Cerebellar nuclear complex (tissue), 1 donor: ENCODE results near the gene EGLN3.

Experiments
- DNase-seq, 2 experiments: peaks; one replicate each; lab custom pipeline; 2025; lab: John Stamatoyannopoulos, UW

The EGLN3 gene

DNA sequence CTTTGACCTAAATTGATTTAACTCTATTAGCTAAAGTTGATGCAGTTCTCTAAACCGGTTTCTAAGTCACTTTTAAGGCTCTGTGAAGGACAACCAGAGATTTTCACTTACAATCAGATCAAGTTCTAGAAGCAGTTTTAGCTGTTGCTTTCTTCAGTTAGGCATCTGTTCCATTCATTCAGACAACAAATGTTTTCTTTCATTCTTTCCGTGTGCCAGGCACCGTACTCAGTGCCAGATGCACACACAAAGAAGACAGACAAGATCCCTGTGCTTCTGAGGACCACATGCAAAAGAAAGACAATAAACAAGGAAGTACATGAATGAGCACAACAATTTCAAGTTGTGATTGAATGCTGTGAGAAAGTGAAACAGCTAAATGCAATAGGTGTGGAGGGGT is 11.1 kb upstream of the EGLN3 start:
- no peak for DNase-seq

DNA sequence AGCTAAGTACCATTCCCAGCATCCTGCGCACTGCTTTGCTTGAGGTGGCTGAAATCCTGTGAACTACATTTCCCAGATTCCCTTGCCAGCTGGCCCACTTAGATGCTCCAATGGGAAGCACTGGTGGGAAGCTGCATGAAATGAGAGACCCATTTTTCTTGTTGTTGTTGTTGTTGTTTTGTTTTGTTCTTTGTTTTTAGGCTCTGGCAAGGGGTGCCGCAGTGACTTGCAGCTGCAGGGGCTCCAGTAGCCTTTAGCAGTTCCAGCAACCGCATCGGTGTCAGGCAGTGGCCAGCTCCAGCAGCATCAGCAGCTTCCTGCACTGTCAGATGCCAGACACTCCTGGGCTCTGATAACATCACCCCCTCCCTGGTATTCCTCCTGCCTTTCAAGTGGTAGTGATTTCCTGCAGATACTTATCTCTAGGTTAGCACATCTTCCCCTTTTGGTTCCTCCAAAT is 8.8 kb upstream of the EGLN3 start:
- no peak for DNase-seq

DNA sequence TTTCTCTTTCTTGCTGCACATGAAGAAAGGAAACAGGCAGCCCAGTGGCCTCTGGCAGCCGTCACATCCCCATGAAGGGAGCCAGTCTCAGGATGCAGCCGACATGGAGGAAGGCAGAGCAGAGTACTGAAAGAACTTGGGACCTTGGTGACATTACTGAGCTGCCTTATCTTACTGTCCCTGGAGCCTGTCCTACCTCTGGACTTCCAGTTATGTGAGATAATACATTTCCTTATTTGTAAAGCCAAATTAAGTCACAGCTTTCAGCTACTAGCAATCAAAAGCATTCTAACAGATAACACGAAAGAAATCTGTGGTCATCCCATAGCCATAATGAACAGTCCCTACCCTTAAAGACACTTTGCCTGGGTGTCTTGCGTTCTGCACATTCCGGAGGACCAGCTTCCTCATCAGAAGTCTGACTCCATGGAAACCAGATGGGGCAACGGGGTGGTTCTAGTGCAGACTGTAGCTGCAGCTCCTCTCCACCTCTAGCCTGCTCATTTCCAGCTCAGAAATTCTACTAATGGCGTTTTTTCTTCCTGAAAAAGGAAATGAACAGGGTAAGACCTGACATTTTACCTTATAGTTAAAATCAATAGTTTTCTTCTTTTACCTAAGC is 7.8 kb upstream of the EGLN3 start:
- DNase-seq, result no peak

DNA sequence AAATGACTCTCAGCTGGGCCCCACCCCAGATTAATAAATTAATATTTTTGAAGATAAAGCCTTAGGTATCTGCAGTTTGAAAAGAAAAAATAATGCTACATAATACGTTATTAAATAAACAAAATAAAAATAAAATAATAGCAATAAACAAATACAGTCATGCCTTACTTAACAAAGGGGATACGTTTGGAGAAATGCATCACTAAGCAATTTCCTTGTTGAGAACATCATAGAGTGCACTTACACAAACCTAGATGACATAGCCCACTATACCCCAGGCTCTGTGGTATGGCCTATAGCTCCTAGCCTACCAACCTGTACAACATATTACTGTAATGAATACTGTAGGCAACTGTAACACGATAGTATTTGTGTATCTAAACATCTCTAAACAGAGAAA is 7.1 kb upstream of the EGLN3 start:
- no peak for DNase-seq

DNA sequence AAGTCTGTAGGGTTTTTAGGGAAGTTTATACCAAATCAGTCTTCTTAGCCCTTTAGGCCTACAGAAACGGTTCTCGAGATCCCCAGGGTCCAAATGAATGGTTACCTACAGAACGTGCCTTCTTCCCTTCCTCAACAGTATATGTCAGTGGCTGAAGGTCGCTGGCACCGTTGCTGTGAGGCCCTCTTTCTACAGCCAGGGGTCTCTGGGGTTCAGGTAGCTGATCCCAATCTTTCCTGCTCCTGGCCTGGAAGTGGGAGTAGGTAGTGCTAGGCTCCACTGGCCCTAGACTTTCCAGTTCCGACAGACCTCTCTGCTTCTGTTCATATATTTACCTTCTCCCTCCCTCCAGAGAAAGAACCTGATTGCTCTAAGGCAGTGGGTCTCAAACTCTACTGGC is 6.4 kb upstream of the EGLN3 start:
- DNase-seq, result no peak

DNA sequence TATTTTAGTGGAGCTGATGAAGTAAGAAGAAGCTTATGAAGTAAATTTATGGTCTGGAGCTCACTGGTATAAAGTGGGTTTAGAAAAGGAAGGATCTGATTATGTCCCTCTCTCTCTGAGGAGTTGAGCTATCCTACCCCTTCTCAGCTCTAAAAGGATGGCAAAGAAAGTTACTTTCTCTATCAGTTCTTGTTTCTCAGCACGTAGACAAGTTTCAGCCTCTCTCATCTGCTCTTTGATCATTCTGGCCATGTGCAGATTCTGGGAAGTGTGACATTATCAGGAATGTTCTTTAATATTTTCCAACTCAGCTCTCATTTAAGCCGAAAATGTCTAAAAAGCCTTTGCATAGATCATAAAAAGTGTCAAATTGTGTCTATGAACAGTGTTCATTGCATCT is 5.8 kb upstream of the EGLN3 start:
- DNase-seq, result no peak

DNA sequence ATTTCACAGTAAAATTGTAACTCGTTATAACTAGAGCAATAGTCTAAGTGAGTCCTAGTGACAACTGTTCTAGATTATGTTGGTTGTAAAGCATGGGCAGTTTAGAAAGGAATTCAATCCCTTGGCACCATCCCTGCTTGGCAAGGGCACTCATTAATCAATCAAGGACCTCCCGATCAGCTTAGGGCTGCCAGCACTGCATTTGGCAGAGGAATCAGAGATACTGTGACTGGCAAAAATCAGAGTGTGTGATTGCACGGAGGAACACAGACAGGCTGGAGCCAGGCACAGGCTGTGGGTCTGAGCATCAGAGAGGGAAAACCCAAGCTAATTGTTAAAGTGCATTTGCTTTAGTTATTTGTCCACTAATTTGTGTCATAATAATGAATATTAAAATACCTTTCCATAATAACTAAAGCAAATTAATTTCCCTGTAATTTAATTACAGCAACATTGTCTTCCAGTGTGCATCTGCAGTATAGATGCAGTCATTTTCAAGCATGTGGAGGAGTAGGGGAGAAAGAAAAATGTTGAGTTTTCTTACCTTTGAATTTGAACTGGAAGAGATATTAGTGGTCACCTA is 3.2 kb upstream of the EGLN3 start:
- no peak for DNase-seq

DNA sequence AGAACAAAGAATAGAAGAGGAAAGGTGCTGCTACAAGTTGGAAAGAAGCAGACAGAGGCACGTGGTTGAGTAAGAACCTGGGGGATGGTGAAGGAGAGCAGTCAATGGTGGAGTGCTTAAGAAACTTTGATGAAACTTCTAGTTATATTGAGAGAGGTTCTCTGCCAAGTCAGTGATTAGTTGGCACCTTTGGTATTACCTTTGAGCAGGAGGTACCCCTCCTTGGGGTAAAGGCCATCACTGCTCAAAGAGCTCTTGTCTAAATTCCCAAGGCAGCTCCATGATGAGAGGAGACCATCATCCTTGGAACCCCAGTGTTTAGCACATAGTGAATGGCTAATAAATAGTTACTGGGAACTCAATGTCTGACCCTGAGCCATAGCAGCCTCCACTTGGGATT is 1.7 kb upstream of the EGLN3 start:
- no peak for DNase-seq

DNA sequence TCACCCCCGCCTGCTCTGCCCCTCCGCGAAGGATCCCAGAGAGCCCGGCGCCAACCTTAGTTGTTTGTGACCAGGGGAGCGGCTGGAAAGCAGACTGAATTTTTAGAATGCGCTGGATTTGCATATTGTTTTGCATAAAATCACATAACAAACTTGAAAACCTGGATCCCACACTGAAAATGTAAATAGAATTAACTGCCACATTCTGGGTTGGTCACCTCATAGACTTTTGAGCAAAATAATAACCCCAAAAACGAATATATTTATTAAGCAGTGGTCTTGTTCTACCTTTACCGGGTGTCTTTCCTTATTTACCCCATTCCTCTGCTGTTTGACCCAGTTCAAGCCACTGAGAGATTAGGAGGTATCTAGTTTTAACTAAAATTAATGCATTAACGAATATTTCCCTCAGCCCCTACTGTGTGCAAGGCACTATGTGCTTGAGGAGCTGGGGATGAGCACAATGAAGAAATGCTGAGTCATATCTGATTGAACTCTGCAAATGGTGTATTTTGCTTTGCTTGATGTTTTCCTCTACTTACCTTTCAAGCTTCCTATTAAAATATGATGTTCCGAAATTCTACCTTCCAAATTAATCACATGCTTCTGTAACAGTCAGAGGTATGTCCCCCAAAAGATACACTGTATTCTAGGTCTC is 438 bp upstream of the EGLN3 start:
- DNase-seq, result no peak

DNA sequence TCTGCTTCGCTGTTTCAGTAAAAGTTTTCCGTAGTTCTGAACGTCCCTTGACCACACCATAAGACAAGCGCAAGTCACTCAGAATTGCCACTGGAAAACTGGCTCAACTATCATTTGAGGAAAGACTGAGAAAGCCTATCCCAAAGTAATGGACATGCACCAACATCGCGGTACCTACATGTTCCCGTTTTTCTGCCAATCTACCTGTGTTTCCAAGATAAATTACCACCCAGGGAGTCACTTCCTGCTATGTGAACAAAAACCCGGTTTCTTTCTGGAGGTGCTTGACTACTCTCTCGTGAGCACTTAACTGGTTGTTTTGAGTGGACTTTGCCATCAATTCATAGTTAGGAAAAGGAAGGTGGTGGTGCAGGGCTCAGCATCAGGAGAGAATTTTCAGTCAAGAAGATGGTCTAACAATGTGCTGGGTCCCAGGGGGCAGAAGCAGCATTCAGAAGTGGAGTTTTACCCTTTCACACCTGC is 1.4 kb downstream of the EGLN3 start:
- DNase-seq, result no peak

DNA sequence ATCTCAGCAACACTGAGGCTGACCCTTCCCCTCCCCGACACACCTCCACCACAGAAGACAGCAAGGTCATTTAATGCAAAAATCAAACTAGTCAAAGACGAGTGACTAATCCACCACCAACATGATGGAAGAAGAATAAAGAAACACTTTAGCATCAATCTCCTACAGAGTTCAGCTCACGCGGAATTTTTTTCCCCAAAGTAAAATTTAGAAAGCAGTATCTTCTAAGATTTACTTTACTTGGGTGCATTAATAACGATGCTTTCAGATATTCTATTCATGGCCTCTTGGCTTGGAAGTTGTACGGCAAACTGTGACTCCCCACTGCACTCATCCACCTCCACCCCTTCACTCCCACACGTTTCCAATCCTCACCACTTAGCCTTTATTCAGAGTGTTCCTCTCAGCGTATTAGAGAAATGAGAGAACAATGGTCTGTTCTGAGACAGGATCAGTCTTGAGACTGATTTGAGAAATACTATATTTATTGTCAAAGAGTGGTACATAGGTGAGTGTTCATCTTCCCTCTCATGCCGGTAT is 1.9 kb downstream of the EGLN3 start:
- DNase-seq, result no peak

DNA sequence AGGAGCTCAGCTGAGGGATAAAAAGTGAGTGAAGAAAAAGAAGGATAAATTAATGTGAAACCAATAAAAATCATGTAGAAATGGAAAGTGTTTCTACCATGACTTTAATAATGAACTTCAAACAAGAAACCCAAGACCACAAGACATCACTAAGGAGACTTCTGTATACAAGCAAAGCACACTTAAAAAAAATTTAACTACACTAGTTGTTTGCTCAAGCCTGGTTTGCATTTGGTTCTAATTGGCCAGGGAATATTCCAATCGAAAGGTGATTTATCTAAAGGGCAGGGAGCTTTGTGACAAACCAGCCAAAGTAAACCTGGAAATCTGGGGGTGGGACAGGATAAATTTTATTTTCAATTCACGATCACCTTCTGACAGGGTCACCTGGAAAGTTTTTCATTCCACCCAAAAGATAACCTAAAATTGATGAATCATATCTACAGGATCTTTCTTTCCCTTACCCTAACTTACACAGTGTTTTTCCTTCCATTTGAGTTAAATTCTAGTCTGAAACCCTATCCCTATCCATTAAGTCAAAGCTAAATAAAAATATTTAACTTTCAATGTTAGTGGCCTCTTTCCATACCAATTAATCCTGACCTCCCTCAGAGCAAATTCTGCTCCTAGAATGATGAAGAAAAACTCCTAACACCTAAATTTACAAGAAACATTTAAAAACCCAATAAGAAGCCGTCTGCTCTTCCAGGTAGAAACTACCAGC is 2.6 kb downstream of the EGLN3 start:
- DNase-seq, result no peak

DNA sequence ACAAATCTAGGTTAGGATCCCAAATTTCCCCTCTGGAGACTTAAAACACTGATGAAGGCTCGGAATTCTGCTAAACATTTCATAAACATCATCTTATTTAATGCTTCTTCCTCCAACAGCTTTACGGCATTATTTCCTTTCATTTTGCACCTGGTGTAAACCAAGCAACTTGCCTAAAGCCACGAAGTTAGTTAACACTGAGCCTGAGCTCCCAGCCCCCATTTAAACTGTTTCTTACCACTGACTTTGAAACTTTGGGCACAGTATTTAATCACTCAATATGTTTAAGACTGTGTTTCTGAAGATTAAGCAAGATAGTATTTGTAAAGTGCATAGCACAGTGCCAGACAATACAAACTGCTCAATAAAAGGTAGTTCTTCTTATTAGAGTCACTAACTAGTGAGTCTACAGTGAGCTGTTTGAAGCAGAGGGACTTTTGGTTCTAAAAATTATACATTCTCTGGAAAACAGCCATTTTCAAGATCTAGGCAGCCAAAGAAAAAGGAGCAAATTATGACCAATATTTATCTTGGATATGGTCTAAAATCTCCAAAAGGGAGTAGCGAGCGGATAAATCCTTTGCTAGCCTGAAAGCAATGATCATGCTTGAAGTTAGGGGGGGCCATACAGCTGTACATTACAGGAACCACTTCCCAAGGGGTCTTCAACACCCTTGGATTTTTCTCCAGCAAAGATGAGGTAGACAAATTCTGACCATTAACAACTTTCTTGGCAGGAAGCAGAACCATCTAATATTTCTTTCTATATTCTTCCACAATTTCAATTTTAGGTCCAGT is 4.0 kb downstream of the EGLN3 start:
- no peak for DNase-seq

DNA sequence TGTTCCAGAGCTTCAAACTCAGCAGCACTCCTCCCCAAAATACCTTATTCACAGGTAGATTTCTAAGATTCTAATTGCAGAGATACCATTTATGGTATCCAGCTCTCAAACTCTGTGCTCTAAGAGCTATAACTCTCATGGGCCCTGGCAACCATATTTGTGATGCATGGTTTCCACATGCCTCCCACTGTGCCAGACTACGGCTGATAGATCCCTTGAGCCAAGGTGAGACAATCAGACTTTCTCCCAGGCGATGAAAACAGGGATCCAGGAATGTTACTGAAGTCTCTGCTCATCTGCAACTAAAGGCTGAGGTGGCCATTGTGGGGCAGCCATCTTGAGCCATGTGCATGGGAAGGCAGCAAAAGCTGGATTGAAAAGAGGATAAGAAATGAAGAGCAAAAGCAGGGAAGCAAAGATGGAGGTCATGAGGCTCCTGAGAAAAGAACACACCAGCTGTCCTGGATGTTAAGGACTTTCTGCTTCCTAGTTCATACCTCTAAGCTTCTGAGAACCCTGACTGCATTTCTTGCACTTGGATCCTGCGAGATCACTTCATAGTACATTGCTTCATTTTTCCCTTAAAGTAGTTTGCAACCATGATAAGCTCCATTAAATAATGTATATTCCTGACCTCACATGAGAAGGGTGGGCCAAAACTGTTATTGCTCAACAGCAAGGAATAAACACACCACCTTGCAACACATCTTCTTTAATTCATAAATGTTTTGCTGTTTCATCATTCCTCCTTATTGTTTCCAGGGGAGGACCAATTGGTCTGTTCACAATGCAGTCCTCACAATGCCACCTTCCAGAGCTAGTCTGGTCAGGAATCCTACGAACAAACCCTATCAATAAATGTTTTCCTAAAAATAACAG is 5.4 kb downstream of the EGLN3 start:
- no peak for DNase-seq

DNA sequence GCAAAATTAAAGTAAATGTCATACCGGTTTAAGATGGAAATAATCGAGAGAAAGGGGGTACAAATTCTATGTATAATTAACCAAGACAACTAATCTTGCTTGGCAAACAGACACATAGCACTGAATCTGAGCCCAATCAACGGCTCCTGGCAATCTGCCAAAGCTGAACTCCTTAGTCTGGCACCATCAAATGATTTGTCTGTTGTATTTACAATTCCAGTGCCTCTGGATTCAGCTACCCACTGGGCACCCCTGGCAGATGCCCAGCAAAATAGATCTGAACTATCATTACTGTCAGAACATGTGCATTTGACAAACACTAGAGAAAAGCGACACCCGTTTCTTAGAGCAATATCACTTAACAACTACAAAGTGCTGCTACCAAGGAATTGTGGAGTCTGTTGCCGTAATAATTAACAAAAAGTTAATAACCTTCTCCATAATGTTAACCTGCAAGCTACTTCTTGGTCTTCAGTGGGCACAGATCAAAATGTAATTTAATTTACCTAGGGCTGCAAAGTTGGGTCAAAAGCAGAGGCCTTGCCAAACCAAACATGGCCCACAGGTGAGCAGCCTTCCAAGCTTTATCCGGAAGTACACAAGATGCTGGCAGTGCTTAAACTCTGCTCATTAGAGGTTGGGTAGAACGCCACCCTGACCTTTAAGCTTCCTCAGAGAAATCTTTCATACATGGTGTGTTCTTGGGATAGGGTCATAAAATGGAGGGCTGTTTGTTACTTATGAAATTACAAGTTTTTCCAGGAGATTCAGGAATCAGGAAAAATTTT is 7.6 kb downstream of the EGLN3 start:
- DNase-seq, result no peak

DNA sequence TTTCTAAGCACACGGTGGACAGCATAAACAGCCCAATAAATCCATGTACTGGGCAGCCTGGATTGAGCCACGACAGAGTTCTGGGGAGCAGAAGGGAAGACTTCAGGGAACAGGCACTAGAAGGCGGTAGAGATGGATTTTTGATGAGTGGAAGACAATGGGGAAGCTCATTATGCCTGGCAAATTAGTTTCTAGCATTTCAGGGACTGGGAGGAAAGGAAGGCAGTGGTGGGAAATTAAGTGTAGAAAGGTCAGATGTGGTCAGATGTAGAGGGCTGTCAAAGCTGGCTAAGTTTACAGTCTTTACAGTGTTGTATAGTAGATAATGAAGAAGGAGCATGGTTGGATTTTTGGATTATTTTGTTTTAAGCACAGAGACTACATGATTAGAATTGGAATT is 9.2 kb downstream of the EGLN3 start:
- DNase-seq, result no peak

DNA sequence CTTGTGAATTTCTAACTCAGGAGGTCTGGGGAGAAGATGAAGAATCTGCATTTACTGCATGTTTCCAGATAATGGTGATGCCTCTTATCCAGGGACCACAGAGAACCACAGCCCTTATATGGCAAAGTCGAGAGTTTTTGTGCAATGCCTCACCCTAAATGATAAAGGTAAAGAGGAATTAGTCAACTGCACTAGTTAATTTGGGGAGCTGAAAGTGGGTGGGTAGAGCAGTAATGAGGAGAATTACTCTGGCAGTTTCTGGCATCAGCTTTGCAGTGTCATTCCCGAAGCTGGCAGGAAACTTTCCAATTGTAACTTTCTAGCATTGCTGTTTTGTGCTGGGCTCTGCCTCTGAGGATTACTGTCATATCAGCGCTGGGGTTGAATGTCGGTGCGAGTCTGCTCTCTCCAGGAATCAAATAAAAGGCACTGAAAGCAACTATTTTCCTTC is 10.3 kb downstream of the EGLN3 start:
- DNase-seq, result no peak

DNA sequence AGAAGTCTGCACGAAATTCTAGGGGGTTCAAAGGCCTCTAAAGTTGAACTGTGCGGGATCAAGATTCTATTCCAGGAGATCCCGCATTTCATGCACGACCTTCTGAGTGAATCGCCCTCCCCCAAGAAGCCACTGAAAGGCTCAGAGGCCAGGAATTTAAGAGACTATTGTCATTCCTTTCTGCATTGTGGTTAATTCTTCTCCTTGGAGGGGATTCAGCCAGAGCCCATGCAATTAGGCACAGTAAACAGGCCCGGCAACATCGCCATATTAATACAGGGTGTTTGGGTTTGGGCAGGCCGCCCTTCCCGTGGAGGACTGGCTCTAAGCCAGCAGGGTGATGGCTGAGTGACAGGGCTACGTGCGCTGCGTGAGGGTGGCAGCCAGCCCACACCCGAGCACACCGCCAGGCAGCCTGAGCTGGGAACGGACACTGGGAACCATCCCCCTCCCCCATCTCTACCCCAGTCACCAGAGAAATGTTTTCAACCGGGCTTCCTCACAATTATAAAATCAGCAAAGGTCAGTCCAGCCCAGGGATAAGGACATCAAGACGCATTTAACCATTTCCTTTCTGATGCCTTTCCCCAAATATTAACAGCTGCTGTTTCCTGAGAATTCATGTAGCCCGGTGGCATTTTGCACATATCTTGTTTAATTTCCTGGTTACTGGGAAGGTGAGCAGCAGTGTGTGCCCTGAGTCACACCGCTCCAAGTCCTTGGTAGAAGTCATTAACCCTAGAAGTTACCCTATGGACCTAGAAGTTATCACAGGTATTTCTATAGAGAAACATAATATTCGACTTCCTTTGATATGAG is 12.5 kb downstream of the EGLN3 start:
- peak in 1 of 2 experiments; percentile 15 for DNase-seq

DNA sequence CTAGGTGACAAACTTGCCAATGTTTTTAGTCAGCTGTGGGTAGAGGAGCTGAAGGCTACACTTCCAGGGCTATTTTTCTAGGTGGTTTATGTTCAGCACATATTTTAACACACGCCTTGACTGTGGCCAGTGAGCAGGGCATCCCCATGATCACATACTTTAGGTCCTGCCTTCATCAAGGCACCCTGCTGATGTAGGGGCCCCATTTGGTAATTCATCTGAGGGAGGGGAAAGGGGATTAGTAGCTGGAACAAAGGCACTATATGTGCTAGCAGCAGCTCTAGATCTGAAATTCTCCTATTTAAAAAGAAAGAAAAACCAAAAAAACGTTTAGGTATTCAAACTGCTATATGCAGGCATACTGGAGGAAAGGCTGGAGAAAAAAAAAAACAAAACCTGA is 14.5 kb downstream of the EGLN3 start:
- DNase-seq, result no peak
